ENCODE measurements around the gene SOX18. TPM values are rescaled to one million over a fixed set of nuclear protein-coding genes. Genes with fewer than 3 reads are reported as not detected.

Gene SOX18
- total and polyA plus RNA-seq, 2 of the 8 experiments (the other 6 are each of a cell fraction or from before 2014, with no cell fraction given): 0.09 TPM; not detected in 1

DNA sequence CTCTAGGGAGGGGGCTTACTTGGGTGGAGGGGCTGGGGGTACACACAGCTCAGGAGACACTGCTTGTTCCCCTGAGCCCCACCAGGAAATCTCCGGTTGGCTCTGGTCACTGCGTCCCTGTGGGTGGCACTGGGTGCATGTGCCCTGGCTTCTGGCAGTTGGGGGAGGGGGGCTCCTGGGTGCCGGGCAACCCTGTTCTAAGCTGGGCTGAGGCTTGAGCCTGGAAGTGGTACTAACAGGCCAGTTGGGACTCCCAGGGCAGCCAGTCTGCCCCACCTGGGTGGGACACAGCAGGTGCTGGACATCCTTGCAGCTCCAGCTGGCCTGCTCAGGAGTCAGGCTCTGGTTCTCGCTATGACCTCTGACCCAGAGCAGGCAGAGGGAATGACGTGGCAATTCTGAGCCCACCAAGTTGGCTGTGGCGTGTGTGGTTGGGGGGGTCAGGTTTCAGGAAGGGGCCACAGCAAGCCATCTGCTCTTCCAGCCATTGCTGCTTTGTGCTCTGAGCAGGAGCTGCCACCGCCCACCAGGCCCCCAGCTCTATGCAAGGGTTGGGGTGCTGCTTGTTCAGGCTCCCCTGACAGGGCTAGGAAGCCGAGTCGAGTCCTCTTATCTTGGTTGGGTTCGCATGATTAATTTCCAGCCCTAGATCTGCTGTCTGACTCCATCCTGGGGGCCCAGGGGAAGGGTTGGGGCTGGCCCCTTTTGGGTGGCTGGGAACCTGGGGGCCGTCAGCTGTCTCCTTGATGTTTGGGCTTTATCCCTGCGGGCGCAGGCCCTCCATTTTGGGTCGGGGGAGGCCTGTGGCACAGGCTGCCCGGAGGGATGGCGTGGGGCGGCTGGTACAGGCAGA is 12.9 kb downstream of the SOX18 start:
- Histone ChIP-seq H4K8ac (ENCODE audit: extremely low read depth, insufficient read depth, low read length) (no peak overlapping the region), H3K9me3 (ENCODE audit: insufficient read depth in 2 of 2, low read depth in 1 of 2, low read length in 1 of 2) (no peaks in the 10 kb centered on the region), H3K4me3 (ENCODE audit: extremely low read depth in 1 of 4, insufficient read depth in 2 of 4, low read depth in 3 of 4, low read length in 4 of 4) (no peak overlapping the region), H2BK20ac (ENCODE audit: low read length) (peak overlapping the region; percentile 61; the same call in 1 of the 2 replicates), H4K91ac (replicated peaks; ENCODE audit: insufficient read length, low read length) (peak overlapping the region; percentile 42), H3K18ac (ENCODE audit: extremely low read depth, low read length) (peak overlapping the region; percentile 83; the same call in 1 of the 2 replicates), H3K4me1 (replicated peaks in 1 of 4; ENCODE audit: control insufficient read depth in 3 of 4, insufficient read depth in 4 of 4, low read length in 3 of 4) (peaks cover 0 to 19% (median 15%) of the 10 kb centered on the region in 4 experiments; a peak in 6 of 7 replicates), H3K56ac (replicated peaks; ENCODE audit: insufficient read length, low read depth, low read length) (no peak overlapping the region), H3K79me1 (ENCODE audit: low read depth, low read length) (no peaks in the 10 kb centered on the region; the same call in 1 of the 2 replicates), H3K27me3 (replicated peaks in 1 of 4; ENCODE audit: control insufficient read depth in 3 of 4, extremely low read depth in 1 of 4, insufficient read depth in 3 of 4, low read length in 3 of 4) (peaks cover 12 to 41% (median 33%) of the 10 kb centered on the region in 4 experiments), H2BK120ac (replicated peaks; ENCODE audit: low read depth, low read length) (no peak overlapping the region), H2BK15ac (ENCODE audit: low read length) (no peak overlapping the region), H2AK5ac (ENCODE audit: low read depth, low read length) (peak overlapping the region; percentile 39; the same call in 1 of the 2 replicates), H4K20me1 (replicated peaks in 1 of 2; ENCODE audit: control insufficient read depth in 1 of 2, insufficient read depth in 2 of 2, low read length in 2 of 2) (peaks cover 0 to 3% of the 10 kb centered on the region in 2 experiments), H2BK5ac (ENCODE audit: low read depth, low read length) (peak overlapping the region; percentile 84), H2BK12ac (ENCODE audit: low read depth, low read length) (0 out of 2 replicates have a peak overlapping the region, but pooled peaks have one; percentile 60), H3K4me2 (ENCODE audit: insufficient read depth in 1 of 2, low read depth in 2 of 2, low read length in 2 of 2) (peak overlapping the region in 1 of 2 experiments; percentile 14; a peak in 2 of 4 replicates), H3K14ac (ENCODE audit: insufficient read length) (no peak overlapping the region), H3K79me2 (ENCODE audit: control insufficient read depth in 1 of 2, insufficient read depth in 2 of 2, low read length in 2 of 2) (no peaks in the 10 kb centered on the region), H3K4ac (replicated peaks; ENCODE audit: insufficient read length, low read depth, low read length) (no peak overlapping the region), H3K23ac (ENCODE audit: insufficient read length) (no peak overlapping the region), H4K5ac (ENCODE audit: insufficient read length, low read depth, low read length) (peak overlapping the region; percentile 47), H3K23me2 (ENCODE audit: low read depth, low read length) (peaks cover 3% of the 10 kb centered on the region; the same call in 1 of the 2 replicates), H3K9ac (replicated peaks in 1 of 4; ENCODE audit: extremely low read depth in 1 of 4, low read depth in 3 of 4, low read length in 3 of 4) (no peak overlapping the region), H2AFZ (ENCODE audit: low read length) (no peak overlapping the region), H3K36me3 (ENCODE audit: control insufficient read depth in 2 of 4, insufficient read depth in 4 of 4, low read length in 3 of 4) (peaks cover 4 to 11% (median 7%) of the 10 kb centered on the region in 4 experiments; a peak in 5 of 8 replicates), H3K27ac (ENCODE audit: low read depth, low read length) (0 out of 2 replicates have a peak overlapping the region, but pooled peaks have one; percentile 19)
- POLR2A ChIA-PET (ENCODE audit: partially characterized antibody): interaction anchor here (1.0 to 1.9 kb wide), 8 partner anchors 9 to 54 kb away, joined by 3 to 8 read pairs (median 4); partner anchors contain the start of gene TCEA2
- CTCF ChIA-PET (ENCODE audit: partially characterized antibody): interaction anchor here (1.0 to 7.3 kb wide), 13 partner anchors 9 to 105 kb away, joined by 3 to 73 read pairs (median 3); partner anchors contain the start of genes LKAAEAR1, PRPF6 and TCEA2
- no peak for TF ChIP-seq SIRT6 (IDR thresholded peaks at IDR 0.05; ENCODE audit: low read length)
- DNase-seq (ENCODE audit: low read depth in 1 of 2, low spot score in 2 of 2) (no peak), FAIRE-seq (no peak)
- 79% methylated on average over 12 of the region's 17 CpGs; no CpG with 5 or more reads in 1 of the 2 experiments for WGBS, 2 experiments (ENCODE audit: extremely low coverage in 1 of 2, insufficient coverage in 1 of 2, insufficient read length in 1 of 2, insufficient replicate concordance in 2 of 2, low coverage in 1 of 2, low lambda C conversion rate in 2 of 2, missing lambda C conversion rate in 1 of 2)

Data from H1 (cell line).